Mesothelial cell of epicardium (in vitro differentiated cells): ENCODE measurements around the gene IFI44L. TPM values are rescaled to one million over a fixed set of nuclear protein-coding genes. Genes with fewer than 3 reads are reported as not detected.

Experiments
- DNase-seq, 2 experiments: peaks; one replicate each; pipeline ENCODE4 v3.0.0; 2021; ENCODE audit warnings: low spot score in 2 of 2; ENCODE audit not compliant: unreplicated experiment in 2 of 2
- H3K27ac Mint-ChIP-seq: 2 replicates; pipeline ENCODE4 v1.8.0; 2021; ENCODE audit warnings: mixed read lengths
- H3K27me3 Mint-ChIP-seq: 2 replicates; pipeline ENCODE4 v1.8.0; 2021; ENCODE audit warnings: low read depth, mixed read lengths
- H3K36me3 Mint-ChIP-seq: 2 replicates; pipeline ENCODE4 v1.8.0; 2021; ENCODE audit warnings: mixed read lengths
- H3K4me1 Mint-ChIP-seq: 2 replicates; pipeline ENCODE4 v1.8.0; 2021; ENCODE audit warnings: mixed read lengths
- H3K4me3 Mint-ChIP-seq: 2 replicates; pipeline ENCODE4 v1.8.0; 2021; ENCODE audit warnings: mild to moderate bottlenecking, moderate library complexity, mixed read lengths
- H3K9me3 Mint-ChIP-seq: 2 replicates; pipeline ENCODE4 v1.8.0; 2021; ENCODE audit warnings: mixed read lengths
- CTCF ChIP-seq: fragments of 200-600 bp; sonication (generic); IDR thresholded peaks from one replicate; pipeline ENCODE4 v1.5.0; 2021; ENCODE audit warnings: antibody characterized with exemption; ENCODE audit not compliant: unreplicated experiment
- total RNA-seq: library from RNA; stranded (reverse); gene quantifications from 3 replicates; pipeline ENCODE4 v1.2.1, GENCODE V29; 2021

The IFI44L gene
- total RNA-seq, 1 donor from 2014 or later, result 105 TPM

GRCh38 chr1:78667939-78668338, 47.7 kb downstream of the IFI44L start:
- no peak for TF ChIP-seq CTCF
- Mint-ChIP-seq H3K4me3 (no peak overlapping the region), H3K9me3 (no peaks in the 10 kb centered on the region), H3K27me3 (peaks cover 55% of the 10 kb centered on the region), H3K36me3 (peaks cover 7% of the 10 kb centered on the region), H3K27ac (no peak overlapping the region), H3K4me1 (no peaks in the 10 kb centered on the region)
- DNase-seq, result no peak

DNA sequence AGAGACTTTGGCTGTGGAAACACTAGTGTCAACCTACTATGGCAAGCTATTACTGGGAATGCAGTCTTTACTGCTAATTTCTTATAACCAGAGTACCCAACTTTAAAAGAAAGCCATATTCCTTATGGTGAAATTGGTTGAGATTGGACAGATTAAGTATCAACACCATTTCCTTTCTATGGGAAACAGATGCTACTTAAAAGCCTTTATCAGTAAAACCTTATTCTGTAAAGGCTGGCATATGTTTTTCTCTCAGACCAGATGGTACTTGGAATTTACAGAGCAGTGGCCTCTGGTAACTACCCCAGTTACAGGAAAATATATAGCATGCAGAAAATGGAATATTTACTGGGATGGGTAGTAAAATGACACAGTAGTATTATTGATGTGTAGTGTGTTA, 48.2 kb downstream of the IFI44L start:
- TF ChIP-seq CTCF, result no peak
- no peaks in the 10 kb centered on the region for H3K4me1 Mint-ChIP-seq
- H3K36me3 Mint-ChIP-seq, result peaks cover 2% of the 10 kb centered on the region
- no peak overlapping the region for H3K27ac Mint-ChIP-seq
- no peaks in the 10 kb centered on the region for H3K9me3 Mint-ChIP-seq
- H3K27me3 Mint-ChIP-seq, result peaks cover 51% of the 10 kb centered on the region
- no peak overlapping the region for H3K4me3 Mint-ChIP-seq
- no peak for DNase-seq

- DNase-seq, result no peak
- Mint-ChIP-seq H3K9me3 (no peaks in the 10 kb centered on the region), H3K36me3 (no peaks in the 10 kb centered on the region), H3K27me3 (peaks cover 50% of the 10 kb centered on the region), H3K27ac (no peak overlapping the region), H3K4me1 (no peaks in the 10 kb centered on the region), H3K4me3 (no peak overlapping the region)
- TF ChIP-seq CTCF, result no peak
Measured at GRCh38 chr1:78672428-78672827, 52.2 kb downstream of the IFI44L start.

- H3K27ac Mint-ChIP-seq, result no peak overlapping the region
- H3K36me3 Mint-ChIP-seq, result no peaks in the 10 kb centered on the region
- H3K4me1 Mint-ChIP-seq, result no peaks in the 10 kb centered on the region
- no peaks in the 10 kb centered on the region for H3K9me3 Mint-ChIP-seq
- no peak overlapping the region for H3K4me3 Mint-ChIP-seq
- no peak for DNase-seq
- peaks cover 51% of the 10 kb centered on the region for H3K27me3 Mint-ChIP-seq
- TF ChIP-seq CTCF, result no peak
Measured at GRCh38 chr1:78673120-78673519, 52.9 kb downstream of the IFI44L start.

DNA sequence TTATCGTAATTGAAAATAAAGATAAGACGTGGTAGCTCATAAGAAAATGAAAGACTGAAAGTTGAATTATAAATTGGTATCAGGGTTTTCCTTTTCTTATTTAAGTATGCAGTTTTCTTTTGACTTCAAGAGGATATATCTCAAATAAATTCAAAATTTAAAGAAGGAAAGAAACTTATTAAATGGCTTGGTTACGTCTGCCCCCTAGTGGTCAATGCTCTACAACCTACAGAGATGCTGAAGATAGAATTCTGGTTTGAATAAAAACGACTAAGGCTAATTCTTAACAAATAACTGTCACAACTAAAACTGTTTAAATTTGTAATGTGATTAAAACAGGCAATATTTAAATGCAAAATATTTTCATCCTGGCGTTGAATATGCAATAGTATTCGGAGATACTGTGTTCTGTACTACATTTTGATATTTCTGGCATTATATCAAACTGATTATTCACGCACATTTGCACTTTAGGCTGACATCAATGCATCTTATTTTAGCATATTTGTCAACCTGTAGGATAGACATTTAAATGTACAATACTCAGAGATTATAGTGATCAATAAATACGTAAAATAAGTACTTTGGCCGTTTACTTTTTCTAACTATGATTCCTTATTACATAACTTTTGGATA, 56.2 kb downstream of the IFI44L start:
- DNase-seq, result peak in 1 of 2 experiments; percentile 44
- TF ChIP-seq CTCF, result peak; percentile 97
- H3K27me3 Mint-ChIP-seq, result peaks cover 54% of the 10 kb centered on the region
- H3K4me1 Mint-ChIP-seq, result no peaks in the 10 kb centered on the region
- no peaks in the 10 kb centered on the region for H3K36me3 Mint-ChIP-seq
- H3K9me3 Mint-ChIP-seq, result no peaks in the 10 kb centered on the region
- H3K27ac Mint-ChIP-seq, result no peak overlapping the region
- H3K4me3 Mint-ChIP-seq, result no peak overlapping the region

GRCh38 chr1:78676993-78677392, 56.7 kb downstream of the IFI44L start:
- no peak overlapping the region for H3K27ac Mint-ChIP-seq
- H3K9me3 Mint-ChIP-seq, result no peaks in the 10 kb centered on the region
- H3K27me3 Mint-ChIP-seq, result peaks cover 53% of the 10 kb centered on the region
- TF ChIP-seq CTCF, result no peak
- no peaks in the 10 kb centered on the region for H3K4me1 Mint-ChIP-seq
- DNase-seq, result no peak
- no peaks in the 10 kb centered on the region for H3K36me3 Mint-ChIP-seq
- no peak overlapping the region for H3K4me3 Mint-ChIP-seq
